SIG-M5 (cell line): Measurements from ENCODE around the gene MRPL40.
A peak's percentile ranks its signal among the peaks of the same experiment; 100 is the strongest.

Experiments
- DNase-seq: peaks from one replicate; lab custom pipeline; 2025; lab: John Stamatoyannopoulos, UW

MRPL40 gene

GRCh38 chr22:19432133-19432851, at the start of gene MRPL40:
Gene MRPL40, plus strand, starts transcription at chr22:19432545. Its CDS starts 10 bp downstream, at chr22:19432555.
- DNase-seq = peak; percentile 35

- no peak for DNase-seq
Measured at GRCh38 chr22:19383292-19383691, 49.1 kb upstream of the MRPL40 start.

GRCh38 chr22:19385221-19385906, 47.0 kb upstream of the MRPL40 start:
- no peak for DNase-seq

GRCh38 chr22:19386248-19386647, 46.1 kb upstream of the MRPL40 start:
- no peak for DNase-seq

GRCh38 chr22:19387038-19387437, 45.3 kb upstream of the MRPL40 start:
- DNase-seq = no peak

- no peak for DNase-seq
Measured at GRCh38 chr22:19387575-19387974, 44.8 kb upstream of the MRPL40 start.

- no peak for DNase-seq
Measured at GRCh38 chr22:19393704-19394103, 38.6 kb upstream of the MRPL40 start.

- DNase-seq = no peak
Measured at GRCh38 chr22:19394274-19395050, 37.9 kb upstream of the MRPL40 start.

GRCh38 chr22:19395276-19395675, 37.1 kb upstream of the MRPL40 start:
- no peak for DNase-seq

- no peak for DNase-seq
Measured at GRCh38 chr22:19396561-19396933, 35.8 kb upstream of the MRPL40 start.

GRCh38 chr22:19396934-19397733, 35.2 kb upstream of the MRPL40 start:
- no peak for DNase-seq

GRCh38 chr22:19397734-19398104, 34.6 kb upstream of the MRPL40 start:
- DNase-seq = no peak

- no peak for DNase-seq
Measured at GRCh38 chr22:19398206-19398605, 34.1 kb upstream of the MRPL40 start.

GRCh38 chr22:19398652-19399051, 33.7 kb upstream of the MRPL40 start:
- DNase-seq = no peak

- no peak for DNase-seq
Measured at GRCh38 chr22:19400881-19401280, 31.5 kb upstream of the MRPL40 start.

- DNase-seq = no peak
Measured at GRCh38 chr22:19401483-19401882, 30.9 kb upstream of the MRPL40 start.

- DNase-seq = no peak
Measured at GRCh38 chr22:19402642-19403191, 29.6 kb upstream of the MRPL40 start.

- no peak for DNase-seq
Measured at GRCh38 chr22:19404676-19405075, 27.7 kb upstream of the MRPL40 start.

GRCh38 chr22:19405133-19405532, 27.2 kb upstream of the MRPL40 start:
- DNase-seq = no peak

- DNase-seq = no peak
Measured at GRCh38 chr22:19405652-19406051, 26.7 kb upstream of the MRPL40 start.

GRCh38 chr22:19406281-19406811, 26.0 kb upstream of the MRPL40 start:
- no peak for DNase-seq

- DNase-seq = no peak
Measured at GRCh38 chr22:19406846-19407245, 25.5 kb upstream of the MRPL40 start.
